HepG2 (cell line): Measurements from ENCODE around the gene PMEL. TPM values are rescaled to one million over a fixed set of nuclear protein-coding genes. Genes with fewer than 3 reads are reported as not detected.
A peak's percentile ranks its signal among the peaks of the same experiment; 100 is the strongest.

ENCODE experiments used
- ATAC-seq: fragments of 200-7000 bp; cut with Tn5 transposase; 3 replicates; pipeline ENCODE4 v1.9.1; 2020; ENCODE audit warnings: mild to moderate bottlenecking, moderate library complexity
- BruUV-seq: library from RNA; stranded (reverse); fragments of 400-500 nt; replicated peaks from 2 replicates; lab custom pipeline; 2021; lab: Mats Ljungman, UMichigan
- CTCF ChIA-PET: fragments of 300-600 bp; formaldehyde crosslinking; extraction: SDS; loops from one replicate; lab custom pipeline; 2021; ENCODE audit warnings: low total read pairs, inconsistent platforms, low intra/inter-chr PET ratio; lab: Yijun Ruan, JAX
- POLR2A ChIA-PET: fragments of 350-600 bp; sonication (Branson Sonifier 250); formaldehyde crosslinking; loops from one replicate; lab custom pipeline; 2020; ENCODE audit warnings: antibody characterized with exemption, inconsistent platforms; lab: Yijun Ruan, JAX
- DNase-seq: peaks from one replicate; pipeline ENCODE4 v3.0.0-alpha.2; 2015; ENCODE audit warnings: low spot score
- FAIRE-seq: peaks from 3 replicates; lab custom pipeline; 2011; peaks lifted over from hg19 to GRCh38; lab: Jason Lieb, UNC
- H2AFZ ChIP-seq: one replicate; pipeline ENCODE4 v1.6.1; 2011; ENCODE audit warnings: low read length, inconsistent platforms
- H3K27ac ChIP-seq: fragments of 300-600 bp; 3 replicates; pipeline ENCODE4 v1.8.0; 2011; ENCODE audit warnings: mixed run types, mild to moderate bottlenecking, mixed read lengths, low read length, inconsistent platforms; ENCODE audit not compliant: insufficient read depth; ENCODE audit errors: extremely low read length
- H3K27me3 ChIP-seq, 2 experiments: fragments of 200-600 bp in 1 of 2; 2 replicates in 1 of 2; 3 replicates in 1 of 2; pipeline versions ENCODE4 v1.6.0 to v1.8.0; 2011; ENCODE audit warnings: low read length in 2 of 2, mild to moderate bottlenecking in 2 of 2, moderate library complexity in 2 of 2, inconsistent platforms in 1 of 2; ENCODE audit not compliant: insufficient read depth in 2 of 2, control insufficient read depth in 1 of 2
- H3K36me3 ChIP-seq, 2 experiments: fragments of 200-600 bp in 1 of 2; replicated peaks in 1 of 2; 2 replicates in 1 of 2; 3 replicates in 1 of 2; pipeline versions ENCODE4 v1.5.1 to v1.8.0; 2011; ENCODE audit warnings: low read length in 2 of 2, inconsistent platforms in 1 of 2; ENCODE audit not compliant: insufficient read depth in 2 of 2, control insufficient read depth in 1 of 2
- H3K4me1 ChIP-seq: 2 replicates; pipeline ENCODE4 v1.5.1; 2012; ENCODE audit warnings: low read length, inconsistent platforms; ENCODE audit not compliant: insufficient read depth
- H3K4me2 ChIP-seq: 2 replicates; pipeline ENCODE4 v1.6.0; 2011; ENCODE audit warnings: low read depth, low read length, inconsistent platforms
- H3K4me3 ChIP-seq, 3 experiments: fragments of 200-600 bp in 1 of 3; sonication (generic), shearing (Covaris generic) in 1 of 3; replicated peaks in 1 of 3; 2 replicates each; pipeline ENCODE4 v1.5.1; 2011 to 2016; ENCODE audit warnings: low read length in 3 of 3, inconsistent platforms in 2 of 3, low read depth in 2 of 3, mild to moderate bottlenecking in 2 of 3, control low read depth in 1 of 3, mixed read lengths in 1 of 3; ENCODE audit not compliant: insufficient read depth in 1 of 3
- H3K79me2 ChIP-seq: one replicate; pipeline ENCODE4 v1.6.1; 2011; ENCODE audit warnings: low read length, inconsistent platforms; ENCODE audit not compliant: insufficient read depth
- H3K9ac ChIP-seq: 2 replicates; pipeline ENCODE4 v1.6.0; 2011; ENCODE audit warnings: mild to moderate bottlenecking, low read depth, low read length, inconsistent platforms; ENCODE audit not compliant: insufficient read depth
- H3K9me3 ChIP-seq: 2 replicates; pipeline ENCODE4 v1.5.1; 2012; ENCODE audit warnings: mild to moderate bottlenecking, low read length
- H4K20me1 ChIP-seq: 2 replicates; pipeline ENCODE4 v1.6.0; 2011; ENCODE audit warnings: inconsistent platforms, mild to moderate bottlenecking, low read length, moderate library complexity; ENCODE audit not compliant: insufficient read depth
- GABPA ChIP-seq, 2 experiments: IDR thresholded peaks; 2 replicates each; pipeline ENCODE4 v1.6.1; 2011 to 2016; ENCODE audit warnings: low read depth in 2 of 2, low read length in 1 of 2, missing biosample characterization in 1 of 2, missing genetic modification characterization in 1 of 2
- HIVEP1 ChIP-seq: sonication (generic); formaldehyde crosslinking; IDR thresholded peaks from 2 replicates; pipeline ENCODE4 v1.4.0; 2020; ENCODE audit warnings: mild to moderate bottlenecking, missing genetic modification reagents
- KDM5B ChIP-seq: sonication (generic); formaldehyde crosslinking; IDR thresholded peaks from 2 replicates; pipeline ENCODE4 v1.4.0; 2020; ENCODE audit warnings: missing genetic modification reagents, mild to moderate bottlenecking, borderline replicate concordance
- NR1H2 ChIP-seq: sonication (generic); formaldehyde crosslinking; IDR thresholded peaks from 2 replicates; pipeline ENCODE4 v1.8.1; 2022; ENCODE audit warnings: low read depth, missing genetic modification reagents, borderline replicate concordance
- PITX1 ChIP-seq: sonication (generic); formaldehyde crosslinking; IDR thresholded peaks from 2 replicates; pipeline ENCODE4 v1.5.1; 2020; ENCODE audit warnings: mild to moderate bottlenecking, missing genetic modification reagents
- SOX5 ChIP-seq: IDR thresholded peaks from 2 replicates; pipeline ENCODE4 v1.6.1; 2016; ENCODE audit warnings: borderline replicate concordance
- ZNF329 ChIP-seq: sonication (generic); formaldehyde crosslinking; IDR thresholded peaks from 2 replicates; pipeline ENCODE4 v1.9.0; 2021; ENCODE audit warnings: low read depth, mild to moderate bottlenecking, missing genetic modification reagents
- ZNF501 ChIP-seq: sonication (generic); formaldehyde crosslinking; IDR thresholded peaks from 2 replicates; pipeline ENCODE4 v1.5.1; 2020; ENCODE audit warnings: mild to moderate bottlenecking, moderate library complexity, missing genetic modification reagents
- ZNF781 ChIP-seq: sonication (generic); formaldehyde crosslinking; IDR thresholded peaks from 2 replicates; pipeline ENCODE4 v1.5.1; 2020; ENCODE audit warnings: borderline replicate concordance, mild to moderate bottlenecking, missing genetic modification reagents; ENCODE audit errors: not compliant biosample characterization
- ZSCAN21 ChIP-seq: sonication (generic); formaldehyde crosslinking; IDR thresholded peaks from 2 replicates; pipeline ENCODE4 v1.8.0; 2022; ENCODE audit warnings: mild to moderate bottlenecking, missing genetic modification reagents, moderate library complexity, borderline replicate concordance
- WGBS: methylation state at CpG from one replicate; pipeline ENCODE4 v1.1.6; 2017; ENCODE audit warnings: low lambda C conversion rate; 5-methylcytosine and 5-hydroxymethylcytosine counted together
- in situ Hi-C: cut with HindIII; loops from 2 replicates; pipeline ENCODE4 v1.10.0; 2017; ENCODE audit warnings: low pct_unique_long_range_greater_than_20kb; ENCODE audit not compliant: extremely low pct_ligation_motif_present
- intact Hi-C: fragments of 100-400 bp; cut with micrococcal nuclease; formaldehyde crosslinking; loops from one replicate; pipeline ENCODE4 v1.10.0; 2022; ENCODE audit not compliant: unreplicated experiment
- polyA plus RNA-seq, 8 experiments: library from polyadenylated mRNA; depleted of rRNA in 3 of 8; stranded (reverse) in 7 of 8; unstranded in 1 of 8; fragments of >200 nt; fragmentation: Illumina TruSeq in 4 of 8; extraction: Trizol in 4 of 8; gene quantifications; 2 replicates each; pipeline versions ENCODE4 v1.2.1 to v1.2.3, GENCODE V29; 2011 to 2016; ENCODE audit warnings: low read depth in 4 of 8, missing spikeins in 1 of 8, mixed read lengths in 1 of 8; ENCODE audit not compliant: insufficient read depth in 1 of 8
- total RNA-seq, 5 experiments: library from RNA; depleted of rRNA; stranded (reverse); fragments of >200 nt; fragmentation: Illumina TruSeq; extraction: Trizol; gene quantifications; 2 replicates each; pipeline ENCODE4 v1.2.3, GENCODE V29; 2016; ENCODE audit warnings: low read depth in 1 of 5
- TF ChIP-seq, protein P1 (sequence below): sonication (generic); formaldehyde crosslinking; IDR thresholded peaks from 2 replicates; pipeline ENCODE4 v1.9.0; 2021; ENCODE audit warnings: missing genetic modification reagents, borderline replicate concordance
- TF ChIP-seq, protein P2 (sequence below): sonication (generic); formaldehyde crosslinking; IDR thresholded peaks from 2 replicates; pipeline ENCODE4 v1.8.0; 2022; ENCODE audit warnings: missing genetic modification reagents, mild to moderate bottlenecking, borderline replicate concordance
- TF ChIP-seq, protein P3 (sequence below): sonication (generic); formaldehyde crosslinking; IDR thresholded peaks from 2 replicates; pipeline ENCODE4 v1.5.1; 2020; ENCODE audit warnings: mild to moderate bottlenecking, moderate library complexity, missing genetic modification reagents

The PMEL gene
- total and polyA plus RNA-seq, 2 of the 13 experiments (the other 11 are each of a cell fraction or from before 2014, with no cell fraction given), result 0.49 to 3.3 TPM

DNA sequence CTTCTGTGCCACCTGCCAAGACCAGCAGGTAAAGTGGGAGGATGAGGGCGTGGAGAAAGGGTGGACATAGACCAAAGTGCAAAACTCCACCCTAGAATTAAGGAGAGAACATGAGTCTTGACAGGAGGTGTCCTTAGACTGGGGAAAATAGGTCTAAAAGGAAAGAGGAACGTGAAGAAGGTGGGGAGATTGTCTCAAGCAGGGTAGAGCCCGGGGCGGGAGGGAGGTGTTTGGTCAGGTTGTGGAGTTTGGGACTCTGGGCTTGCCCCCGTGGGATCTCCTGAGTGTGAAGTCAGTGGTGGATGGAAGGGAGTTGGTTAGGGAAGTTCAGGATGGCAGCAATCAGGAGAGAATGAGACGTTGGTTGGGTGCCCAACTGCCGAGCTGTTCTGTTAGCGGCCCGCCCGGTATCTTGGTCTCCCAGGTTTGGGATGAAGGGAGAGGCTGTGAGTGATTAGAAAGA lies 34.5 kb downstream of the PMEL start:
- H3K9me3 ChIP-seq, result no peaks in the 10 kb centered on the region
- ATAC-seq (no peak), FAIRE-seq (no peak), DNase-seq (no peak)
- ChIA-PET POLR2A (interaction anchor here (2.0 to 10.5 kb wide), 3 partner anchors 42 to 114 kb away, joined by 11 to 108 read pairs (median 20); partner anchors contain the start of genes DNAJC14, ORMDL2, RAB5B and SARNP), CTCF (interaction anchor here (1.5 kb wide), 1 partner anchor 9 kb away, joined by 5 read pairs; no protein-coding TSS in a partner anchor)
- H3K4me3 ChIP-seq, result peak overlapping the region; percentile 70 to 80 (median 80)
- peaks cover 0 to 11% of the 10 kb centered on the region in 2 experiments; a peak in 1 of 5 replicates for H3K27me3 ChIP-seq
- in situ Hi-C loops (no loop called here), intact Hi-C loops (loop anchor here (1.0 to 5.0 kb wide), 2 partner anchors 110 to 194 kb away; partner anchors contain the start of gene RPS26)
- H4K20me1 ChIP-seq, result no peaks in the 10 kb centered on the region
- H3K27ac ChIP-seq, result no peak overlapping the region
- BruUV-seq, result no TSS peak
- peak overlapping the region; percentile 61 for H3K9ac ChIP-seq
- H3K36me3 ChIP-seq, result no peaks in the 10 kb centered on the region
- H3K4me2 ChIP-seq, result peak overlapping the region; percentile 97
- TF ChIP-seq HIVEP1 (0 out of 2 replicates have a peak, but pooled peaks have one; percentile 32), NR1H2 (CRISPR knock-in tag) (0 out of 2 replicates have a peak, but pooled peaks have one; percentile 55), ZNF501 (CRISPR knock-in tag) (no peak), ZNF781 (CRISPR knock-in tag) (peak; percentile 24), KDM5B (CRISPR knock-in tag) (0 out of 2 replicates have a peak, but pooled peaks have one; percentile 4), SOX5 (no peak), PITX1 (CRISPR knock-in tag) (no peak), ZSCAN21 (no peak), ZNF329 (0 out of 2 replicates have a peak, but pooled peaks have one; percentile 33), GABPA (IDR thresholded peaks at IDR 0.05; ENCODE audit: low read depth, low read length) (no peak), GABPA (CRISPR knock-in tag; IDR thresholded peaks at IDR 0.05; ENCODE audit: low read depth) (0 out of 2 replicates have a peak, but pooled peaks have one; percentile 8)
- TF ChIP-seq, protein P1, sequence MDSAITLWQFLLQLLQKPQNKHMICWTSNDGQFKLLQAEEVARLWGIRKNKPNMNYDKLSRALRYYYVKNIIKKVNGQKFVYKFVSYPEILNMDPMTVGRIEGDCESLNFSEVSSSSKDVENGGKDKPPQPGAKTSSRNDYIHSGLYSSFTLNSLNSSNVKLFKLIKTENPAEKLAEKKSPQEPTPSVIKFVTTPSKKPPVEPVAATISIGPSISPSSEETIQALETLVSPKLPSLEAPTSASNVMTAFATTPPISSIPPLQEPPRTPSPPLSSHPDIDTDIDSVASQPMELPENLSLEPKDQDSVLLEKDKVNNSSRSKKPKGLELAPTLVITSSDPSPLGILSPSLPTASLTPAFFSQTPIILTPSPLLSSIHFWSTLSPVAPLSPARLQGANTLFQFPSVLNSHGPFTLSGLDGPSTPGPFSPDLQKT (CRISPR knock-in tag), result no peak
- TF ChIP-seq, protein P2, sequence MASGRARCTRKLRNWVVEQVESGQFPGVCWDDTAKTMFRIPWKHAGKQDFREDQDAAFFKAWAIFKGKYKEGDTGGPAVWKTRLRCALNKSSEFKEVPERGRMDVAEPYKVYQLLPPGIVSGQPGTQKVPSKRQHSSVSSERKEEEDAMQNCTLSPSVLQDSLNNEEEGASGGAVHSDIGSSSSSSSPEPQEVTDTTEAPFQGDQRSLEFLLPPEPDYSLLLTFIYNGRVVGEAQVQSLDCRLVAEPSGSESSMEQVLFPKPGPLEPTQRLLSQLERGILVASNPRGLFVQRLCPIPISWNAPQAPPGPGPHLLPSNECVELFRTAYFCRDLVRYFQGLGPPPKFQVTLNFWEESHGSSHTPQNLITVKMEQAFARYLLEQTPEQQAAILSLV, result no peak
- TF ChIP-seq, protein P3, sequence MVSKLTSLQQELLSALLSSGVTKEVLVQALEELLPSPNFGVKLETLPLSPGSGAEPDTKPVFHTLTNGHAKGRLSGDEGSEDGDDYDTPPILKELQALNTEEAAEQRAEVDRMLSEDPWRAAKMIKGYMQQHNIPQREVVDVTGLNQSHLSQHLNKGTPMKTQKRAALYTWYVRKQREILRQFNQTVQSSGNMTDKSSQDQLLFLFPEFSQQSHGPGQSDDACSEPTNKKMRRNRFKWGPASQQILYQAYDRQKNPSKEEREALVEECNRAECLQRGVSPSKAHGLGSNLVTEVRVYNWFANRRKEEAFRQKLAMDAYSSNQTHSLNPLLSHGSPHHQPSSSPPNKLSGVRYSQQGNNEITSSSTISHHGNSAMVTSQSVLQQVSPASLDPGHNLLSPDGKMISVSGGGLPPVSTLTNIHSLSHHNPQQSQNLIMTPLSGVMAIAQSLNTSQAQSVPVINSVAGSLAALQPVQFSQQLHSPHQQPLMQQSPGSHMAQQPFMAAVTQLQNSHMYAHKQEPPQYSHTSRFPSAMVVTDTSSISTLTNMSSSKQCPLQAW (CRISPR knock-in tag), result peak; percentile 41; the same call in 1 of the 2 replicates
- TF ChIP-seq, all 625 proteins: peak for 7
- 2% methylated on average over 10 of the region's 10 CpGs for WGBS
- Histone ChIP-seq H3K4me1 (peaks cover 49% of the 10 kb centered on the region), H2AFZ (no peak overlapping the region), H3K79me2 (peaks cover 15% of the 10 kb centered on the region)
